Upper lobe of right lung (tissue), 1 donor: ENCODE measurements around the gene WAPL. TPM values are rescaled to one million over a fixed set of nuclear protein-coding genes. Genes with fewer than 3 reads are reported as not detected.
A peak's percentile ranks its signal among the peaks of the same experiment; 100 is the strongest.

Experiments used
- ATAC-seq: fragments of 200-7000 bp; cut with Tn5 transposase; one replicate; pipeline ENCODE4 v1.9.1; 2020; ENCODE audit warnings: mild to moderate bottlenecking, moderate library complexity
- DNase-seq: peaks from one replicate; pipeline ENCODE4 v3.0.0-alpha.2; 2020
- H3K27ac ChIP-seq: fragments of 200-600 bp; one replicate; pipeline ENCODE4 v1.8.0; 2022
- H3K27me3 ChIP-seq: fragments of 200-600 bp; one replicate; pipeline ENCODE4 v1.8.0; 2022; ENCODE audit warnings: mild to moderate bottlenecking
- H3K36me3 ChIP-seq: fragments of 200-600 bp; one replicate; pipeline ENCODE4 v1.8.0; 2022
- H3K4me1 ChIP-seq: fragments of 200-600 bp; one replicate; pipeline ENCODE4 v1.8.0; 2022
- H3K4me3 ChIP-seq: fragments of 200-600 bp; one replicate; pipeline ENCODE4 v1.8.0; 2022; ENCODE audit warnings: mild to moderate bottlenecking
- H3K9me3 ChIP-seq: fragments of 200-600 bp; one replicate; pipeline ENCODE4 v1.8.0; 2022
- intact Hi-C: fragments of 100-400 bp; cut with DNase I; formaldehyde crosslinking; loops from one replicate; pipeline ENCODE4 v1.11.0; 2022
- total RNA-seq: library from RNA; stranded (reverse); fragmentation: NEBNext Ultra II Directional; extraction: Animal tissue kit (Norgen Biotek cat#: 25700); gene quantifications from one replicate; pipeline ENCODE4 v1.2.1, GENCODE V29; 2021
- TF ChIP-seq, protein P1 (sequence below): fragments of 200-600 bp; IDR thresholded peaks from one replicate; pipeline ENCODE4 v1.8.0; 2022; ENCODE audit warnings: antibody characterized with exemption
- donor health status: DM: no; HTN: yes; CAD: no; lungs with severe emphysema.

WAPL gene
- total RNA-seq, 1 donor from 2014 or later = 35.1 TPM

DNA sequence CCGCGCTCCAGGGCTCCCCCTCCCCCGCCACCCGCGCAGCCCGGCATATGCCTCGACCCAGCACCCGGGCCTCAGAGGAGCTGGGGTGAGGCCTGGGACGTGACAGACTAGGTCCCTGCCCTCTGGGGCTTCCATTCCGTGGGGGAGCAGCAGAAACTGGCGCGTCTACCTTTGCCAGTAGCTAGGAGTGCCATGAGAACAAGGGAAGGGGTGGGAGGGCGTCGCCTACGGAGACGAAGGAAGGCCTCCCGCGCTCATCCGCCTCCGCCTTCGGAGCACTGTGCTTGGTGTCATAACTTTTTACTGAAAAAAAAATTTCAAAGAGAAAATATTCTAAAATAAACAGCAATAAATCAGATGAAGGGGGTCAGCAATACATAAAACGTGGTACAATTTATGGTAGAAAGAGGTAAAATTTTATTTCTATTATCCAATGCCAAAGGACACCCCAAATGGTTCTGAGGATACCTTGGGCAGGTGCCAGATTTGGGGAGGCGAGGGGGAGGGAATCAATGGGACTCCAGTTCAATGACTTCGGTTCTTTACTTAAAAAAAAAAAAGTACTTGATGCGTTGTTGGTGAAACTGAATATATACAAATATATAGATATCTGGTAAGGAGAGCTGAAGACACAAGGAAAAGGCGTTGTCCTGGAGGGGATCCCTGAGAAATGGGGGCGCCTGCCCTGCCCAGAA is 119.9 kb downstream of the WAPL start:
- H3K36me3 ChIP-seq = no peaks in the 10 kb centered on the region
- DNase-seq (peak; percentile 69), ATAC-seq (peak; percentile 4)
- peaks cover 22% of the 10 kb centered on the region for H3K4me1 ChIP-seq
- intact Hi-C loops = no loop called here
- TF ChIP-seq, protein P1, sequence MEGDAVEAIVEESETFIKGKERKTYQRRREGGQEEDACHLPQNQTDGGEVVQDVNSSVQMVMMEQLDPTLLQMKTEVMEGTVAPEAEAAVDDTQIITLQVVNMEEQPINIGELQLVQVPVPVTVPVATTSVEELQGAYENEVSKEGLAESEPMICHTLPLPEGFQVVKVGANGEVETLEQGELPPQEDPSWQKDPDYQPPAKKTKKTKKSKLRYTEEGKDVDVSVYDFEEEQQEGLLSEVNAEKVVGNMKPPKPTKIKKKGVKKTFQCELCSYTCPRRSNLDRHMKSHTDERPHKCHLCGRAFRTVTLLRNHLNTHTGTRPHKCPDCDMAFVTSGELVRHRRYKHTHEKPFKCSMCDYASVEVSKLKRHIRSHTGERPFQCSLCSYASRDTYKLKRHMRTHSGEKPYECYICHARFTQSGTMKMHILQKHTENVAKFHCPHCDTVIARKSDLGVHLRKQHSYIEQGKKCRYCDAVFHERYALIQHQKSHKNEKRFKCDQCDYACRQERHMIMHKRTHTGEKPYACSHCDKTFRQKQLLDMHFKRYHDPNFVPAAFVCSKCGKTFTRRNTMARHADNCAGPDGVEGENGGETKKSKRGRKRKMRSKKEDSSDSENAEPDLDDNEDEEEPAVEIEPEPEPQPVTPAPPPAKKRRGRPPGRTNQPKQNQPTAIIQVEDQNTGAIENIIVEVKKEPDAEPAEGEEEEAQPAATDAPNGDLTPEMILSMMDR = no peak
- H3K4me3 ChIP-seq = peak overlapping the region; percentile 67
- H3K27ac ChIP-seq = peak overlapping the region; percentile 73
- H3K27me3 ChIP-seq = peaks cover 14% of the 10 kb centered on the region
- H3K9me3 ChIP-seq = no peaks in the 10 kb centered on the region

DNA sequence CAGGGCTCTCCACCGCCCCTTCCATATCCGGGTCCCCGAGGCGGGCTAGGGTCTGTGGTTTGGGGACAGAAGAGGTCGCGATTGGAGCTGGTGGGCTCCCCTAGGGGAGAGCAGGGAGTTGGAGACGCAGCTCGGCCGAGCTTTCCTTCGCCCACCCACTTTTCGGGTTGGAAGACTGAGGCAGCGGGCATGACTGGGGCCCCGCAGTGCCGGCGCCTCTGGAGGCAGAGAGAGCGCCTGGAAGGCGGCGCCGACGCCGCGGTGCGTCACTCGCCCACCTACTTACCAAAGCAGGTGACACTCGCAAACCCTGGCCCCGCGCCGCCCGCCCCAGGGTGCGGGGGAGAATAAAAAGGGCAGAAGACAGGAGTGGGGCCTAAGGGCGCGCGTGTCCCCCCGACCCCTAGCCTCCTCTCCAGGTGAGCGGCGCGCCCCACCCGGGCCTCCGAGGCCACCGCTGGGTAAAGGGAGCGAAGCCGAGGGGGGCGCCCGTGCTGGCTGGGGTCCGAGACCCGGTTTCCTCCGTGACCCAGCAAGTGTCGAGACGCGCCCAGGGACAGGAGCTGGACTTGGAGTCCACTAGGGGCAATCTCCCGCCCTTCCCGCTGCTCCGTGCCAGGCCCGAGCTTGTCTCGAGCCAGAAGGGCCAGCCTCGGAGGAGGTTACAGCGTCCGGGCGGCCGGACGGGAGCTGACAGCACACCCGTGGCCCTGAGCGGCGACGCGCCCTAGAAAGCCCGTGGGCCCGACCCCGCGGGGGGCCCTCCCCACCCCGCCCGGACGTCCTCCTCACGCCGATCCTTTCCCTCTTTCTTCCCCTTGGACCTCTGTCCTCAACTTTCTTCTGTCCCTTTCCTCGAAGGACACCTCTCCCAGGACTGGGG is 120.6 kb downstream of the WAPL start:
- Histone ChIP-seq H3K4me1 (peaks cover 22% of the 10 kb centered on the region), H3K27me3 (peaks cover 14% of the 10 kb centered on the region), H3K4me3 (peak overlapping the region; percentile 67), H3K36me3 (no peaks in the 10 kb centered on the region), H3K9me3 (no peaks in the 10 kb centered on the region), H3K27ac (peak overlapping the region; percentile 73)
- DNase-seq (peak; percentile 81), ATAC-seq (peak; percentile 55)
- intact Hi-C loops = no loop called here
- TF ChIP-seq, protein P1 = no peak

DNA sequence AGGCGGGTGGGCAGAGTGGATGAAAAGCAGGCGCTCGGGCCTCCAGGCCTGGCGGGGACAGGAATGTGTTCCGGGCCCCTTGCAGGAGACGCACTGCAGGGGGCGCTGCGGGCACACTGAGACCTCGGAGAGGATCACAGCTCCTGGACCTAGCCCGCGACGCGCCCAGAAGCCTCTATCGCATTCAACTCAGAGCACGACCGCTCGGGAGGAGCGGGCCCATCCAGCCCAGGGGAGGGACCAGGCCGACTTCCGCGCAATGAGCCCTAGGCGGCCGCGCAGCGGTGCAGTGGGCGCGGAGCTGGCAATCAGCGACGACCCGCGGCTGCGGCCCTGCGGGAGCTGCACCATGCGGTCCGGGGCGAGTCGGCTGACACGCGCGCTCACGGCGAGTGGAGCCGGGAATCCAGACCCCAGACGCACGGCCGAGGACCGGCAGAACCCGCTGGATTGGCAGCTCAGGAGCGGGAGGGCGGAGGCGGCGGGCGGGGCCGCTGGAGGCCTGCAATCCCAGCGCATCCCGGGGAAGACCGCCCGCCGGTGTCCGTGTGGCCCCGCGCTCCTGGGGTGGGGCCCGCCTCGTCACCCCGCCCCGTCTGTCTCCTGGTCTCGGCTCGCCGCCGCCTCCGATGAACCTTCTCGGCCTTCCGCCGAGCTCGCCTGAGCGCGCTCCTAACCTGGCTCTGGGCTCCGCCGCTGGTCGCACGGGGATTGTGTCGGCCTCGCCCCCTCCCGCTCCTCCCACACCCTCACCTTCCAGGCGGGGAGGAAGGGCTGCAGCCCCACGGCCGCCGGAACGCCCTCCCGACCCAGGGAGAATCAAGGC is 121.5 kb downstream of the WAPL start:
- intact Hi-C loops = loop anchor here (10.0 kb wide), 1 partner anchor 195 kb away; no protein-coding TSS in a partner anchor

DNA sequence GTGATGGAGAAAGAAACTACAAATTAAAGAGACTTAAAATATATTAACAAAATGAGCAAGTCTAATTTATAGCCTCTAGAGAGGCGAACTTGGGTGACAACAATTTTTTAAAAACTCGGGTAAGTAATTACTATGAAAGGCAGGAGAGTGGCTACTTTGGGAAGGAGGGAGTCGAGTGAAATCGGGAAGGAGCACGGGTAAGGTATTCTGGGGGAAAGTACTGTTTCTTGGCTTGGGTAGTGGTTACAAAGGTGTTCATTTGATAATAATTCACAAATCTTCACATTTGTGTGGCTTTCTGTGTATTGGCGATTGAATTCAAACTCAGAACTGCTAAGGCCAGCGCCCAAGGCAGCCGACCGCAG is 122.1 kb downstream of the WAPL start:
- no peak for DNase-seq
- Histone ChIP-seq H3K4me3 (peak overlapping the region; percentile 67), H3K27ac (peak overlapping the region; percentile 73), H3K27me3 (peaks cover 14% of the 10 kb centered on the region), H3K36me3 (no peaks in the 10 kb centered on the region), H3K9me3 (no peaks in the 10 kb centered on the region), H3K4me1 (peaks cover 22% of the 10 kb centered on the region)
- TF ChIP-seq, protein P1 = no peak
- intact Hi-C loops = loop anchor here (10.0 kb wide), 1 partner anchor 195 kb away; no protein-coding TSS in a partner anchor
- ATAC-seq = no peak

More for the DNA sequence above, 121.5 kb downstream of the WAPL start:
- H3K36me3 ChIP-seq = no peaks in the 10 kb centered on the region
- H3K27ac ChIP-seq = peak overlapping the region; percentile 73
- H3K4me3 ChIP-seq = peak overlapping the region; percentile 67
- peak; percentile 96 for ATAC-seq
- peak; percentile 97 for DNase-seq
- H3K4me1 ChIP-seq = peaks cover 22% of the 10 kb centered on the region
- TF ChIP-seq, protein P1 = peak; percentile 97
- H3K9me3 ChIP-seq = no peaks in the 10 kb centered on the region
- H3K27me3 ChIP-seq = peaks cover 14% of the 10 kb centered on the region

DNA sequence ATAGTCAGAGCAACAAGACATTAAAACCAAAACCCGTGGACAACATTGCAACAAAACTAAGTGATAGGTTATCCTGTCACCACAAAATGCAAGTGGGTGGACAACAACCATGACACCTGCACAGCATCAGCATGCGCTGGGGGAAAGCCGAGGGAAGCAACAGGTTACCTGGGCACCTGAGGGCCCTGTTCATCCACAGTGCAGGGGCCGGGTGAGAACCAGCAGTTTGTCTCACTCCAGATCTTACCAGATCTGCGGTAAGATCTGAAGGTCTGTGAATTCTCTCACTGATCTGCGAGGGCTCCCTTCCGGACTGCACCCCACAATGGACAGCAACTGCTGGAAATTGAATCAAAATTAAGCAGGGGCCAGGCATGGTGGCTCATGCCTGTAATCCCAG is 124.5 kb downstream of the WAPL start:
- no peak overlapping the region for H3K27ac ChIP-seq
- H3K9me3 ChIP-seq = no peaks in the 10 kb centered on the region
- no peaks in the 10 kb centered on the region for H3K36me3 ChIP-seq
- no peak overlapping the region for H3K4me3 ChIP-seq
- peaks cover 30% of the 10 kb centered on the region for H3K27me3 ChIP-seq
- ATAC-seq = no peak
- DNase-seq = no peak
- intact Hi-C loops = loop anchor here (10.0 kb wide), 1 partner anchor 198 kb away; no protein-coding TSS in a partner anchor
- TF ChIP-seq, protein P1 = no peak
- H3K4me1 ChIP-seq = peaks cover 22% of the 10 kb centered on the region
